ENCODE results near the gene CCDC68. TPM values are rescaled to one million over a fixed set of nuclear protein-coding genes. Genes with fewer than 3 reads are reported as not detected.

The CCDC68 gene
- total and polyA plus RNA-seq, 2 of the 8 experiments (the other 6 are each of a cell fraction or from before 2014, with no cell fraction given) = 0.06 to 0.80 TPM

- Histone ChIP-seq H3K79me1 (ENCODE audit: low read depth, low read length) (no peaks in the 10 kb centered on the region), H3K36me3 (ENCODE audit: control insufficient read depth in 2 of 4, insufficient read depth in 4 of 4, low read length in 3 of 4) (no peaks in the 10 kb centered on the region), H3K27me3 (replicated peaks in 1 of 4; ENCODE audit: control insufficient read depth in 3 of 4, extremely low read depth in 1 of 4, insufficient read depth in 3 of 4, low read length in 3 of 4) (no peaks in the 10 kb centered on the region), H3K23ac (ENCODE audit: insufficient read length) (no peak overlapping the region), H2BK12ac (ENCODE audit: low read depth, low read length) (no peak overlapping the region), H3K9me3 (ENCODE audit: insufficient read depth in 2 of 2, low read depth in 1 of 2, low read length in 1 of 2) (no peaks in the 10 kb centered on the region; a peak in 1 of 4 replicates), H3K79me2 (ENCODE audit: control insufficient read depth in 1 of 2, insufficient read depth in 2 of 2, low read length in 2 of 2) (no peaks in the 10 kb centered on the region), H3K9ac (replicated peaks in 1 of 4; ENCODE audit: extremely low read depth in 1 of 4, low read depth in 3 of 4, low read length in 3 of 4) (no peak overlapping the region), H2BK120ac (replicated peaks; ENCODE audit: low read depth, low read length) (no peak overlapping the region), H4K20me1 (replicated peaks in 1 of 2; ENCODE audit: control insufficient read depth in 1 of 2, insufficient read depth in 2 of 2, low read length in 2 of 2) (no peaks in the 10 kb centered on the region), H2AK5ac (ENCODE audit: low read depth, low read length) (no peak overlapping the region), H4K5ac (ENCODE audit: insufficient read length, low read depth, low read length) (no peak overlapping the region), H3K27ac (ENCODE audit: low read depth, low read length) (no peak overlapping the region), H3K4me1 (replicated peaks in 1 of 4; ENCODE audit: control insufficient read depth in 3 of 4, insufficient read depth in 4 of 4, low read length in 3 of 4) (no peaks in the 10 kb centered on the region), H3K23me2 (ENCODE audit: low read depth, low read length) (no peaks in the 10 kb centered on the region), H3K4me2 (ENCODE audit: insufficient read depth in 1 of 2, low read depth in 2 of 2, low read length in 2 of 2) (no peak overlapping the region), H2AFZ (ENCODE audit: low read length) (no peak overlapping the region), H3K4ac (replicated peaks; ENCODE audit: insufficient read length, low read depth, low read length) (no peak overlapping the region), H4K8ac (ENCODE audit: extremely low read depth, insufficient read depth, low read length) (no peak overlapping the region), H2BK5ac (ENCODE audit: low read depth, low read length) (no peak overlapping the region), H3K14ac (ENCODE audit: insufficient read length) (no peak overlapping the region), H3K4me3 (ENCODE audit: extremely low read depth in 1 of 4, insufficient read depth in 2 of 4, low read depth in 3 of 4, low read length in 4 of 4) (no peak overlapping the region), H4K91ac (replicated peaks; ENCODE audit: insufficient read length, low read length) (no peak overlapping the region), H2BK20ac (ENCODE audit: low read length) (no peak overlapping the region), H3K18ac (ENCODE audit: extremely low read depth, low read length) (no peak overlapping the region), H3K56ac (replicated peaks; ENCODE audit: insufficient read length, low read depth, low read length) (no peak overlapping the region), H2BK15ac (ENCODE audit: low read length) (no peak overlapping the region)
- no peak for DNase-seq (ENCODE audit: low read depth in 1 of 2, low spot score in 2 of 2)
- WGBS, 2 experiments (ENCODE audit: extremely low coverage in 1 of 2, insufficient coverage in 1 of 2, insufficient read length in 1 of 2, insufficient replicate concordance in 2 of 2, low coverage in 1 of 2, low lambda C conversion rate in 2 of 2, missing lambda C conversion rate in 1 of 2) = 73% methylated on average over 3 of the region's 3 CpGs; no CpG with 5 or more reads in 1 of the 2 experiments
- CTCF ChIA-PET (ENCODE audit: partially characterized antibody) = interaction anchor here (1.1 kb wide), 1 partner anchor 263 kb away, joined by 4 read pairs; no protein-coding TSS in a partner anchor
- POLR2A ChIA-PET (ENCODE audit: partially characterized antibody) = no interaction called here
- no peak for FAIRE-seq
- no peak for TF ChIP-seq ATF2 (IDR thresholded peaks at IDR 0.05; ENCODE audit: low read length)
- no peak for TF ChIP-seq RXRA (IDR thresholded peaks at IDR 0.05; ENCODE audit: insufficient read depth, low read depth, low read length)
- TF ChIP-seq EZH2 (IDR thresholded peaks at IDR 0.05; ENCODE audit: low read depth, low read length, severe bottlenecking) = no peak
- TF ChIP-seq SP4 (IDR thresholded peaks at IDR 0.05; ENCODE audit: low read length) = no peak
- TF ChIP-seq CTCF (IDR thresholded peaks at IDR 0.05; ENCODE audit: control extremely low read depth in 1 of 3, insufficient read depth in 1 of 3, low read depth in 1 of 3, low read length in 3 of 3) = no peak
- no peak for TF ChIP-seq POU5F1 (IDR thresholded peaks at IDR 0.05; ENCODE audit: low read depth, low read length)
- no peak for TF ChIP-seq RAD21 (IDR thresholded peaks at IDR 0.05 in 1 of 2, conservative IDR thresholded peaks at IDR 0.05 in 1 of 2; ENCODE audit: low read depth in 2 of 2, low read length in 2 of 2)
- TF ChIP-seq GABPA (IDR thresholded peaks at IDR 0.05; ENCODE audit: borderline replicate concordance, insufficient read depth, low read length) = no peak
- TF ChIP-seq BCL11A (IDR thresholded peaks at IDR 0.05; ENCODE audit: low read depth in 2 of 2, low read length in 2 of 2) = no peak
Measured at GRCh38 chr18:54942569-54942968, 16.7 kb downstream of the CCDC68 start.

Measured in H1 (cell line).